HepG2 (cell line): ENCODE results near the gene COA4. TPM values are rescaled to one million over a fixed set of nuclear protein-coding genes. Genes with fewer than 3 reads are reported as not detected.
A peak's percentile ranks its signal among the peaks of the same experiment; 100 is the strongest.

Source experiments
- ATAC-seq: fragments of 200-7000 bp; cut with Tn5 transposase; 3 replicates; pipeline ENCODE4 v1.9.1; 2020; ENCODE audit warnings: mild to moderate bottlenecking, moderate library complexity
- BruUV-seq: library from RNA; stranded (reverse); fragments of 400-500 nt; replicated peaks from 2 replicates; lab custom pipeline; 2021; lab: Mats Ljungman, UMichigan
- CTCF ChIA-PET: fragments of 300-600 bp; formaldehyde crosslinking; extraction: SDS; loops from one replicate; lab custom pipeline; 2021; ENCODE audit warnings: low total read pairs, inconsistent platforms, low intra/inter-chr PET ratio; lab: Yijun Ruan, JAX
- POLR2A ChIA-PET: fragments of 350-600 bp; sonication (Branson Sonifier 250); formaldehyde crosslinking; loops from one replicate; lab custom pipeline; 2020; ENCODE audit warnings: antibody characterized with exemption, inconsistent platforms; lab: Yijun Ruan, JAX
- DNase-seq: peaks from one replicate; pipeline ENCODE4 v3.0.0-alpha.2; 2015; ENCODE audit warnings: low spot score
- FAIRE-seq: peaks from 3 replicates; lab custom pipeline; 2011; peaks lifted over from hg19 to GRCh38; lab: Jason Lieb, UNC
- H2AFZ ChIP-seq: one replicate; pipeline ENCODE4 v1.6.1; 2011; ENCODE audit warnings: low read length, inconsistent platforms
- H3K27ac ChIP-seq: fragments of 300-600 bp; 3 replicates; pipeline ENCODE4 v1.8.0; 2011; ENCODE audit warnings: mixed run types, mild to moderate bottlenecking, mixed read lengths, low read length, inconsistent platforms; ENCODE audit not compliant: insufficient read depth; ENCODE audit errors: extremely low read length
- H3K27me3 ChIP-seq, 2 experiments: fragments of 200-600 bp in 1 of 2; 2 replicates in 1 of 2; 3 replicates in 1 of 2; pipeline versions ENCODE4 v1.6.0 to v1.8.0; 2011; ENCODE audit warnings: low read length in 2 of 2, mild to moderate bottlenecking in 2 of 2, moderate library complexity in 2 of 2, inconsistent platforms in 1 of 2; ENCODE audit not compliant: insufficient read depth in 2 of 2, control insufficient read depth in 1 of 2
- H3K36me3 ChIP-seq, 2 experiments: fragments of 200-600 bp in 1 of 2; replicated peaks in 1 of 2; 2 replicates in 1 of 2; 3 replicates in 1 of 2; pipeline versions ENCODE4 v1.5.1 to v1.8.0; 2011; ENCODE audit warnings: low read length in 2 of 2, inconsistent platforms in 1 of 2; ENCODE audit not compliant: insufficient read depth in 2 of 2, control insufficient read depth in 1 of 2
- H3K4me1 ChIP-seq: 2 replicates; pipeline ENCODE4 v1.5.1; 2012; ENCODE audit warnings: low read length, inconsistent platforms; ENCODE audit not compliant: insufficient read depth
- H3K4me2 ChIP-seq: 2 replicates; pipeline ENCODE4 v1.6.0; 2011; ENCODE audit warnings: low read depth, low read length, inconsistent platforms
- H3K4me3 ChIP-seq, 3 experiments: fragments of 200-600 bp in 1 of 3; sonication (generic), shearing (Covaris generic) in 1 of 3; replicated peaks in 1 of 3; 2 replicates each; pipeline ENCODE4 v1.5.1; 2011 to 2016; ENCODE audit warnings: low read length in 3 of 3, inconsistent platforms in 2 of 3, low read depth in 2 of 3, mild to moderate bottlenecking in 2 of 3, control low read depth in 1 of 3, mixed read lengths in 1 of 3; ENCODE audit not compliant: insufficient read depth in 1 of 3
- H3K79me2 ChIP-seq: one replicate; pipeline ENCODE4 v1.6.1; 2011; ENCODE audit warnings: low read length, inconsistent platforms; ENCODE audit not compliant: insufficient read depth
- H3K9ac ChIP-seq: 2 replicates; pipeline ENCODE4 v1.6.0; 2011; ENCODE audit warnings: mild to moderate bottlenecking, low read depth, low read length, inconsistent platforms; ENCODE audit not compliant: insufficient read depth
- H3K9me3 ChIP-seq: 2 replicates; pipeline ENCODE4 v1.5.1; 2012; ENCODE audit warnings: mild to moderate bottlenecking, low read length
- H4K20me1 ChIP-seq: 2 replicates; pipeline ENCODE4 v1.6.0; 2011; ENCODE audit warnings: inconsistent platforms, mild to moderate bottlenecking, low read length, moderate library complexity; ENCODE audit not compliant: insufficient read depth
- ARNT2 ChIP-seq: sonication (generic); formaldehyde crosslinking; IDR thresholded peaks from 2 replicates; pipeline ENCODE4 v1.8.0; 2022; ENCODE audit warnings: mild to moderate bottlenecking, low read depth, missing genetic modification reagents, moderate library complexity
- MED1 ChIP-seq: sonication (generic); formaldehyde crosslinking; IDR thresholded peaks from 2 replicates; pipeline ENCODE4 v1.4.0; 2020; ENCODE audit warnings: missing genetic modification reagents
- NBN ChIP-seq: fragments of 450-650 bp; conservative IDR thresholded peaks from 2 replicates; pipeline ENCODE4 v1.6.1; 2017
- NCOA1 ChIP-seq: sonication (generic); formaldehyde crosslinking; IDR thresholded peaks from 2 replicates; pipeline ENCODE4 v1.9.0; 2021; ENCODE audit warnings: missing genetic modification reagents
- ZNF629 ChIP-seq: sonication (generic); formaldehyde crosslinking; conservative IDR thresholded peaks from 2 replicates; pipeline ENCODE4 v1.5.0; 2020; ENCODE audit warnings: missing genetic modification reagents
- ZNF761 ChIP-seq: sonication (generic); formaldehyde crosslinking; conservative IDR thresholded peaks from 2 replicates; pipeline ENCODE4 v1.4.0; 2020; ENCODE audit warnings: mild to moderate bottlenecking, missing genetic modification reagents
- WGBS: methylation state at CpG from one replicate; pipeline ENCODE4 v1.1.6; 2017; ENCODE audit warnings: low lambda C conversion rate; 5-methylcytosine and 5-hydroxymethylcytosine counted together
- in situ Hi-C: cut with HindIII; loops from 2 replicates; pipeline ENCODE4 v1.10.0; 2017; ENCODE audit warnings: low pct_unique_long_range_greater_than_20kb; ENCODE audit not compliant: extremely low pct_ligation_motif_present
- intact Hi-C: fragments of 100-400 bp; cut with micrococcal nuclease; formaldehyde crosslinking; loops from one replicate; pipeline ENCODE4 v1.10.0; 2022; ENCODE audit not compliant: unreplicated experiment
- polyA plus RNA-seq, 8 experiments: library from polyadenylated mRNA; depleted of rRNA in 3 of 8; stranded (reverse) in 7 of 8; unstranded in 1 of 8; fragments of >200 nt; fragmentation: Illumina TruSeq in 4 of 8; extraction: Trizol in 4 of 8; gene quantifications; 2 replicates each; pipeline versions ENCODE4 v1.2.1 to v1.2.3, GENCODE V29; 2011 to 2016; ENCODE audit warnings: low read depth in 4 of 8, missing spikeins in 1 of 8, mixed read lengths in 1 of 8; ENCODE audit not compliant: insufficient read depth in 1 of 8
- total RNA-seq, 5 experiments: library from RNA; depleted of rRNA; stranded (reverse); fragments of >200 nt; fragmentation: Illumina TruSeq; extraction: Trizol; gene quantifications; 2 replicates each; pipeline ENCODE4 v1.2.3, GENCODE V29; 2016; ENCODE audit warnings: low read depth in 1 of 5
- TF ChIP-seq, protein P1 (sequence below): sonication (generic); formaldehyde crosslinking; IDR thresholded peaks from 2 replicates; pipeline ENCODE4 v1.8.1; 2023; ENCODE audit warnings: missing genetic modification reagents, inconsistent platforms, borderline replicate concordance
- TF ChIP-seq, protein P2 (sequence below): sonication (generic); formaldehyde crosslinking; IDR thresholded peaks from 2 replicates; pipeline ENCODE4 v1.5.1; 2020; ENCODE audit warnings: missing genetic modification reagents, mild to moderate bottlenecking, borderline replicate concordance

The COA4 gene
- total and polyA plus RNA-seq, 2 of the 13 experiments (the other 11 are each of a cell fraction or from before 2014, with no cell fraction given) = 107 to 109 TPM

DNA sequence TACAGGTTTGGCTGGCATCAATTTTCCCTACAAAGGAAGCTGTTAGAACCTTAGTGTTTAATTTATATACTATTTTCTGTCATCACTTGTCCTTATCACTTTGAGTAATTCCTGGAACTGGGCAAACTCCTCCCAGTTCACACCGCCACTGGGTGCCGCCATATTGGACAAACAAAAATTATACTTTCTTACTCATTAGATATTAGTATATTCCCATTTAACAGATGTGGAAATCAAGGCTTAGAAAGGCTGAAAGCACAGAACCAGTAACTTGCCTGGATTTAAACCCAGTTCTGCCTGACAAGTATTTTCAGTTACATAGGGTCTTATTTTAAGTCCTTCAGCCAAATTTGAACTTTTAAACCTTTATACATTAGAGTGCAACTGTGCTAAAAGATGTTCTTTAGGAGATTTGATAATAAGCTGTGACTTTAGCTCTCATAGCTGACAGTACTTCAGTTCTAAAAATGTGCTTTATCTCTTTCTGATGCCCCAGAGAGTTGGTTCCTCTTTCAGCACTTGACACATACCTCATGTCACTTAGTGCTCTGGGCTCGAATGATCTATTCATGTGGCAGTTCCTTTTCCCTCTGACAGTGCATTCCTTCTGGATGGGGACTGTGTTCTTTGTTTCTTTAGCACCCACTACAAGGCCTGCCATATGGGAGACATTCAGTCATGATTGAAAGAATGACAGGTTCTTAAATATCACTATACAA, 25.4 kb downstream of the COA4 start:
- ATAC-seq (no peak), DNase-seq (no peak), FAIRE-seq (no peak)
- CTCF ChIA-PET = no interaction called here
- no peaks in the 10 kb centered on the region for H3K79me2 ChIP-seq
- no peak overlapping the region for H3K27ac ChIP-seq
- H3K9me3 ChIP-seq = no peaks in the 10 kb centered on the region
- 97% methylated on average over 3 of the region's 3 CpGs for WGBS
- no peaks in the 10 kb centered on the region for H3K4me1 ChIP-seq
- no peaks in the 10 kb centered on the region for H3K27me3 ChIP-seq
- in situ Hi-C loops (no loop called here), intact Hi-C loops (no loop called here)
- no peak overlapping the region for H3K9ac ChIP-seq
- peaks cover under 1 to 5% of the 10 kb centered on the region in 2 experiments; a peak in 4 of 5 replicates for H3K36me3 ChIP-seq
- H3K4me3 ChIP-seq = no peak overlapping the region
- no TSS peak for BruUV-seq
- no peak overlapping the region for H3K4me2 ChIP-seq
- peak; percentile 39 for TF ChIP-seq ZNF629
- TF ChIP-seq ZNF761 (CRISPR knock-in tag) = no peak
- POLR2A ChIA-PET = no interaction called here
- H2AFZ ChIP-seq = no peak overlapping the region
- H4K20me1 ChIP-seq = no peaks in the 10 kb centered on the region

DNA sequence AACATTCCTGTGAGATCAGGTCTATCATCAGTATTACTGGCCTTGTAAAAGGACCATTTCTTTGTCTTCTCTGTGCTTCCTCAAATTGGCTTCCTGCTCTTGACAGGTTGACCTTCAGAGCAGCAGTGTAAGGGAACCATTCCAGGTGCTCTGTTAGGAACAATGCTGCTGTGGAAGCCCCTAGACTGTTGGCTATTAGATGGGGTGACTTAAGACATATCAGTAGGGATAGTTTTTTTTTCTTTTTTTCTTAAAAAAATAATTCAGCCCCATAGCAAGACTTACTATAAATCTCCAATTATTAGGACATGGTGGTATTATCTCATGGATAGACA, 37.6 kb downstream of the COA4 start:
- Histone ChIP-seq H3K4me1 (no peaks in the 10 kb centered on the region), H3K27me3 (no peaks in the 10 kb centered on the region), H3K4me2 (no peak overlapping the region), H3K9me3 (no peaks in the 10 kb centered on the region), H3K9ac (no peak overlapping the region), H2AFZ (no peak overlapping the region), H3K36me3 (peaks cover 2 to 33% of the 10 kb centered on the region in 2 experiments; a peak in 4 of 5 replicates), H3K4me3 (no peak overlapping the region), H4K20me1 (no peaks in the 10 kb centered on the region), H3K27ac (no peak overlapping the region), H3K79me2 (no peaks in the 10 kb centered on the region)
- in situ Hi-C loops = no loop called here
- TF ChIP-seq, protein P1, sequence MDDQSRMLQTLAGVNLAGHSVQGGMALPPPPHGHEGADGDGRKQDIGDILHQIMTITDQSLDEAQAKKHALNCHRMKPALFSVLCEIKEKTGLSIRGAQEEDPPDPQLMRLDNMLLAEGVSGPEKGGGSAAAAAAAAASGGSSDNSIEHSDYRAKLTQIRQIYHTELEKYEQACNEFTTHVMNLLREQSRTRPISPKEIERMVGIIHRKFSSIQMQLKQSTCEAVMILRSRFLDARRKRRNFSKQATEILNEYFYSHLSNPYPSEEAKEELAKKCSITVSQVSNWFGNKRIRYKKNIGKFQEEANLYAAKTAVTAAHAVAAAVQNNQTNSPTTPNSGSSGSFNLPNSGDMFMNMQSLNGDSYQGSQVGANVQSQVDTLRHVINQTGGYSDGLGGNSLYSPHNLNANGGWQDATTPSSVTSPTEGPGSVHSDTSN (CRISPR knock-in tag) = no peak
- TF ChIP-seq MED1 (CRISPR knock-in tag) (no peak), NBN (no peak), ARNT2 (CRISPR knock-in tag) (no peak), NCOA1 (CRISPR knock-in tag) (no peak)
- TF ChIP-seq, protein P2, sequence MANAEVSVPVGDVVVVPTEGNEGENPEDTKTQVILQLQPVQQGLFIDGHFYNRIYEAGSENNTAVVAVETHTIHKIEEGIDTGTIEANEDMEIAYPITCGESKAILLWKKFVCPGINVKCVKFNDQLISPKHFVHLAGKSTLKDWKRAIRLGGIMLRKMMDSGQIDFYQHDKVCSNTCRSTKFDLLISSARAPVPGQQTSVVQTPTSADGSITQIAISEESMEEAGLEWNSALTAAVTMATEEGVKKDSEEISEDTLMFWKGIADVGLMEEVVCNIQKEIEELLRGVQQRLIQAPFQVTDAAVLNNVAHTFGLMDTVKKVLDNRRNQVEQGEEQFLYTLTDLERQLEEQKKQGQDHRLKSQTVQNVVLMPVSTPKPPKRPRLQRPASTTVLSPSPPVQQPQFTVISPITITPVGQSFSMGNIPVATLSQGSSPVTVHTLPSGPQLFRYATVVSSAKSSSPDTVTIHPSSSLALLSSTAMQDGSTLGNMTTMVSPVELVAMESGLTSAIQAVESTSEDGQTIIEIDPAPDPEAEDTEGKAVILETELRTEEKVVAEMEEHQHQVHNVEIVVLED (CRISPR knock-in tag) = no peak
- intact Hi-C loops = no loop called here
- FAIRE-seq = no peak
- no peak for DNase-seq
- no peak for ATAC-seq
- POLR2A ChIA-PET = no interaction called here
- CTCF ChIA-PET = no interaction called here
- no TSS peak for BruUV-seq
